ENCODE data around the gene SLC7A6OS.

GRCh38 chr16:68257906-68258800 is 52.6 kb downstream of the SLC7A6OS start:
- TF ChIP-seq EZH2 (IDR thresholded peaks at IDR 0.05; ENCODE audit: insufficient read depth, poor library complexity, severe bottlenecking) = no peak
- no peak for TF ChIP-seq EZH2phosphoT487 (IDR thresholded peaks at IDR 0.05; ENCODE audit: insufficient read depth, low read depth)
